BLaER1 treated with 17β-estradiol and CSF1 and Interleukin-3, amounts not matched to agents 10 nM and 100 nM (cell line): ENCODE data around the gene AEBP1.

Experiments
- H3K27ac ChIP-seq, 11 experiments: shearing (Covaris generic); formaldehyde crosslinking; 2 replicates each; pipeline ENCODE4 v1.8.1; 2022
- H3K27me3 ChIP-seq, 11 experiments: shearing (Covaris generic); formaldehyde crosslinking; 2 replicates each; pipeline ENCODE4 v1.8.1; 2022
- H3K36me3 ChIP-seq, 11 experiments: shearing (Covaris generic); formaldehyde crosslinking; 2 replicates each; pipeline ENCODE4 v1.8.1; 2022
- H3K4me1 ChIP-seq, 10 experiments: shearing (Covaris generic); formaldehyde crosslinking; 2 replicates each; pipeline ENCODE4 v1.8.1; 2022
- H3K4me2 ChIP-seq, 11 experiments: shearing (Covaris generic); formaldehyde crosslinking; 2 replicates each; pipeline ENCODE4 v1.8.1; 2022
- H3K4me3 ChIP-seq, 10 experiments: shearing (Covaris generic); formaldehyde crosslinking; 2 replicates each; pipeline ENCODE4 v1.8.1; 2022
- H3K9ac ChIP-seq, 11 experiments: shearing (Covaris generic); formaldehyde crosslinking; 2 replicates each; pipeline ENCODE4 v1.8.1; 2022
- H3K9me3 ChIP-seq, 11 experiments: shearing (Covaris generic); formaldehyde crosslinking; replicated peaks in 1 of 11; 2 replicates each; pipeline ENCODE4 v1.8.1; 2022
- H4K20me1 ChIP-seq, 11 experiments: shearing (Covaris generic); formaldehyde crosslinking; 2 replicates each; pipeline ENCODE4 v1.8.1; 2022
- Cebpa-rat ChIP-seq, 11 experiments: shearing (Covaris generic); IDR thresholded peaks; 2 replicates each; pipeline ENCODE4 v1.8.1; 2022

The AEBP1 gene

GRCh38 chr7:44085546-44085945, 18.6 kb upstream of the AEBP1 start:
- no peak for TF ChIP-seq Cebpa-rat (IDR thresholded peaks at IDR 0.05)
- Histone ChIP-seq H3K4me1 (peaks cover 32 to 58% (median 48%) of the 10 kb centered on the region in 10 experiments), H3K36me3 (peaks cover 1 to 4% (median 3%) of the 10 kb centered on the region in 11 experiments; a peak in 17 of 22 replicates), H3K27ac (no peak overlapping the region), H3K4me3 (no peak overlapping the region), H3K9me3 (no peaks in the 10 kb centered on the region), H3K4me2 (no peak overlapping the region), H3K9ac (no peak overlapping the region), H3K27me3 (no peaks in the 10 kb centered on the region), H4K20me1 (no peaks in the 10 kb centered on the region; a peak in 1 of 22 replicates)

GRCh38 chr7:44086627-44087026, 17.5 kb upstream of the AEBP1 start:
- Histone ChIP-seq H3K4me2 (no peak overlapping the region), H3K9ac (no peak overlapping the region), H3K4me1 (peaks cover 29 to 57% (median 46%) of the 10 kb centered on the region in 10 experiments), H4K20me1 (no peaks in the 10 kb centered on the region), H3K4me3 (no peak overlapping the region), H3K27me3 (no peaks in the 10 kb centered on the region), H3K9me3 (no peaks in the 10 kb centered on the region), H3K36me3 (no peaks in the 10 kb centered on the region), H3K27ac (no peak overlapping the region)
- no peak for TF ChIP-seq Cebpa-rat (IDR thresholded peaks at IDR 0.05)

GRCh38 chr7:44087911-44088838, 16.0 kb upstream of the AEBP1 start:
- TF ChIP-seq Cebpa-rat (IDR thresholded peaks at IDR 0.05), result no peak
- Histone ChIP-seq H3K27me3 (no peaks in the 10 kb centered on the region), H3K27ac (peak overlapping the region in 10 of 11 experiments; percentile 7 to 63 (median 45); a peak in 17 of 22 replicates), H3K36me3 (no peaks in the 10 kb centered on the region), H3K4me2 (peak overlapping the region; percentile 28 to 69 (median 59)), H3K9ac (peak overlapping the region in 8 of 11 experiments; percentile 4 to 56 (median 40); a peak in 8 of 22 replicates), H3K4me3 (no peak overlapping the region), H3K4me1 (peaks cover 41 to 66% (median 53%) of the 10 kb centered on the region in 10 experiments), H3K9me3 (peaks cover 0 to 4% (median 1%) of the 10 kb centered on the region in 11 experiments; a peak in 5 of 22 replicates), H4K20me1 (no peaks in the 10 kb centered on the region)

- Histone ChIP-seq H3K4me1 (peaks cover 79 to 88% (median 86%) of the 10 kb centered on the region in 10 experiments), H3K36me3 (no peaks in the 10 kb centered on the region), H3K9me3 (peaks cover 0 to 9% (median 5%) of the 10 kb centered on the region in 11 experiments; a peak in 8 of 22 replicates), H3K27ac (peak overlapping the region in 7 of 11 experiments; percentile 18 to 97 (median 31); a peak in 13 of 22 replicates), H3K27me3 (no peaks in the 10 kb centered on the region), H3K4me2 (peak overlapping the region; percentile 15 to 97 (median 83); a peak in 19 of 22 replicates), H3K9ac (no peak overlapping the region), H4K20me1 (no peaks in the 10 kb centered on the region), H3K4me3 (no peak overlapping the region; a peak in 1 of 20 replicates)
- TF ChIP-seq Cebpa-rat (IDR thresholded peaks at IDR 0.05), result no peak
These were observed 11.0 kb upstream of the AEBP1 start for GRCh38 chr7:44093102-44093641.

GRCh38 chr7:44094365-44094764, 9.8 kb upstream of the AEBP1 start:
- Histone ChIP-seq H3K9ac (peak overlapping the region in 1 of 11 experiments; percentile 14; a peak in 3 of 22 replicates), H3K4me1 (peaks cover 77 to 88% (median 87%) of the 10 kb centered on the region in 10 experiments), H3K4me3 (no peak overlapping the region), H3K27ac (peak overlapping the region in 5 of 11 experiments; percentile 6 to 97 (median 92); a peak in 7 of 22 replicates), H3K27me3 (no peaks in the 10 kb centered on the region), H3K36me3 (no peaks in the 10 kb centered on the region), H3K9me3 (peaks cover 0 to 9% (median 5%) of the 10 kb centered on the region in 11 experiments; a peak in 8 of 22 replicates), H4K20me1 (no peaks in the 10 kb centered on the region), H3K4me2 (peak overlapping the region; percentile 33 to 97 (median 85))
- TF ChIP-seq Cebpa-rat (IDR thresholded peaks at IDR 0.05), result no peak

GRCh38 chr7:44094883-44095592, 9.1 kb upstream of the AEBP1 start:
- Histone ChIP-seq H3K27me3 (no peaks in the 10 kb centered on the region), H3K9ac (peak overlapping the region in 5 of 11 experiments; percentile 14 to 39 (median 27); a peak in 5 of 22 replicates), H4K20me1 (no peaks in the 10 kb centered on the region), H3K27ac (peak overlapping the region in 6 of 11 experiments; percentile 6 to 97 (median 92); a peak in 10 of 22 replicates), H3K4me1 (peaks cover 80 to 94% (median 93%) of the 10 kb centered on the region in 10 experiments), H3K4me2 (peak overlapping the region; percentile 33 to 97 (median 85)), H3K4me3 (no peak overlapping the region), H3K36me3 (no peaks in the 10 kb centered on the region), H3K9me3 (peaks cover 0 to 9% (median 5%) of the 10 kb centered on the region in 11 experiments; a peak in 8 of 22 replicates)
- TF ChIP-seq Cebpa-rat (IDR thresholded peaks at IDR 0.05), result no peak

- peaks cover 86 to 100% (median 100%) of the 10 kb centered on the region in 10 experiments for H3K4me1 ChIP-seq
- H3K27me3 ChIP-seq, result no peaks in the 10 kb centered on the region
- peak overlapping the region in 10 of 11 experiments; percentile 12 to 97 (median 86); a peak in 16 of 22 replicates for H3K4me2 ChIP-seq
- peaks cover 0 to 9% (median 5%) of the 10 kb centered on the region in 11 experiments; a peak in 8 of 22 replicates for H3K9me3 ChIP-seq
- H3K9ac ChIP-seq, result peak overlapping the region in 4 of 11 experiments; percentile 27 to 84 (median 36); a peak in 4 of 22 replicates
- TF ChIP-seq Cebpa-rat (IDR thresholded peaks at IDR 0.05), result no peak
- no peak overlapping the region for H3K4me3 ChIP-seq
- H3K36me3 ChIP-seq, result no peaks in the 10 kb centered on the region
- peak overlapping the region in 7 of 11 experiments; percentile 30 to 97 (median 91); a peak in 12 of 22 replicates for H3K27ac ChIP-seq
- H4K20me1 ChIP-seq, result no peaks in the 10 kb centered on the region
These were observed 8.4 kb upstream of the AEBP1 start for GRCh38 chr7:44095781-44096180.

- H3K27ac ChIP-seq, result peak overlapping the region in 10 of 11 experiments; percentile 49 to 97 (median 88); a peak in 19 of 22 replicates
- no peaks in the 10 kb centered on the region for H3K27me3 ChIP-seq
- H3K4me3 ChIP-seq, result no peak overlapping the region; a peak in 1 of 20 replicates
- H3K36me3 ChIP-seq, result no peaks in the 10 kb centered on the region
- peaks cover 86 to 100% (median 100%) of the 10 kb centered on the region in 10 experiments for H3K4me1 ChIP-seq
- H3K4me2 ChIP-seq, result peak overlapping the region; percentile 65 to 97 (median 85); a peak in 20 of 22 replicates
- no peak for TF ChIP-seq Cebpa-rat (IDR thresholded peaks at IDR 0.05)
- peak overlapping the region in 8 of 11 experiments; percentile 18 to 84 (median 74); a peak in 15 of 22 replicates for H3K9ac ChIP-seq
- no peaks in the 10 kb centered on the region for H4K20me1 ChIP-seq
- H3K9me3 ChIP-seq, result peaks cover 0 to 9% (median 5%) of the 10 kb centered on the region in 11 experiments; a peak in 8 of 22 replicates
These were observed 7.7 kb upstream of the AEBP1 start for GRCh38 chr7:44096326-44096881.
